ENCODE measurements around the gene APOL4.
"Not testable (repeated sequence)": the region's sequence is repeated elsewhere in the genome, so short reads cannot be mapped to it uniquely, and the experiment has no call there.

APOL4 gene

GRCh38 chr22:36182857-36183256, 18.8 kb downstream of the APOL4 start:
- DNase-seq, result no peak

- DNase-seq, result no peak
These were observed 19.6 kb downstream of the APOL4 start for GRCh38 chr22:36182056-36182455.

DNA sequence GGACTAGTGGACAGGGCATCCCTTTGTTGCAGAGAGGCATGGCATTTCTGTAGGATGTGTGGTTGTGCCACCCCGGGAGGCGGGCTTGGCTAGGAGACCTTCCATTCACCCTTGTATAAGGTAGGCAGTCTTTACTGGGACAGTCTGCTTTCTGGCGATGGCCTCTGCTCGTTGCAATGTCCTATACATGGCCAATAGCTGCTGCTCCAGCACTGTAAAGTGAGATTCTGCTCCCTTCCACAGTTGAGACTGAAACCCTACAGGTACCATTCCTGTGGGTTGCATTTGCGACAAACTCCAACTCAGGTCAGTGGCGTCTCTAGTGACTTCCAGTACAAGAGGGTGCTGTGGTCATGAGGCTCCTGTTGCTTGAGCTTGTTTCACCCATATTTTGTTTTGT, 20.7 kb downstream of the APOL4 start:
- no peak for DNase-seq

DNA sequence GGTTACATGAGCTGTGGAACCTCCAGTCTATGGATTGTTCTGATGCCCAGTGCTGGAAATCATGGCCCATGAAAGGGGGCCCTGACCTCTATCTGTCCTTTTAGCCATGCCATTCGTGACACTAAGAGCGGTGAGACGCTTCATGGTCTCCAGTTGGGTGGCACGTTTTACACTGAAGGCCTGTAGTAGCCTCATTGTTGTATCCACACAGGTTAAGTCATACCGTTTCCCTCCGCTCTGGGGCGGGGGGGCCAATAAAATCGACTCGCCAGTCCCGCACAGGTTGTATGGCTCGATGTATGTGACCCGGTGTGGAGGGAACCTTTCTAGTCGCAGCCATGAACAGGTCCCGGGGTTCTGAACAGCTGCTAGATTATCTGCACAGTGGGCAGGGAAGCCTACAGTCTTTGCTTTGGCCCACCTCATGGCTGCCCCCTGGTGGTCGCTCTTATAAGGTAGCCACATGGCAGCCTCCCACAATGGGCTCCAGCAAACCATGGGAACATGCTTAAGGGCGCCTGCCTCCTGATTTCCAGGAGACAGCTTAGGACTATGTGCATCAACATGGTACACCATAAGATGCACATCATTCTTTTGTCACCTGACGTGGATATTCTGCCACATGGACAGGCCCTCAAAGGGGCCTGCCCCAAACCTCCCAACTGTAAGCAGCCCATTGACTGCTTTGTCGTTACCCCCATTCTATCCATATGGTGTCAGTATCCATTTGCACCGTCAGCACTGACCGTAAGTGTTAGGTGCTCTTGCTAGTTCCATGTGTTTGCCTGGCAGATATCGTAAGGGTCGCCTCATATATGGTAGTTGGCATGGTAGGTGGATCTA, 21.4 kb downstream of the APOL4 start:
- DNase-seq, result peak; percentile 57

DNA sequence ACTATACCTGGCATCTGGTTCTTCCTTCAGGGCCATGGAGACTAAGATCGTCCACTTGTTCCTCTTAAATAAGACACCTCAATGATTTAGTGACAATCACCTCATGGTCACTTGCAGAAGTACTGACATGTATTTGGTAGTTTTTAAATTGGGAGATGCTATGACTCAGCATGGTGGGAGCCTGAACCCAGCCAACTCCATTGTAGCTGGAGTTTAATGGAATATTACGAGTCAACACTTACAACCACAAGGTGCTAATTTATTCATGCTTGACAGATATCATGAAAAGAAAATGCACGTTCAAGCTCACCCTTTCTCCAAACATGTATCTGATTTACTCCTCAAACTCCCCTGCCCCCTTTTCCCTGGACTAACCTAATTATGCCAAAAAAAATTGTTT, 24.4 kb downstream of the APOL4 start:
- DNase-seq, result no peak

DNA sequence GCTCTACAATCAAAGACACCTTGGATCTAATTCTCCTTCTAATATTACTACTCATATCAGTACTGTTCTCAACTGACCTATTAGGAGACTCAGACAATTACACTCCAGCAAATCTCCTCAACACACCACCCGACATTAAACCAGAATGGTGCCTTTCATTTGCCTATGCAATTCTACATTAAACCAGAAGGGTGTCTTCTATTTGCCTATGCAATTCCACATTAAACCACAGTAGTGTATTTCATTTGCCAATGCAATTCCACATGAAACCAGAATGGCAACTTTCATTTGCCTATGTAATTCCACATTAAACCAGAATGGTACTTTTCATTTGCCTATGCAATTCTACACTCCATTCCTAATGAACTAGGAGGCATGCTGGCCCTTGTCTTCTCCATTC, 25.7 kb downstream of the APOL4 start:
- DNase-seq, result no peak

DNA sequence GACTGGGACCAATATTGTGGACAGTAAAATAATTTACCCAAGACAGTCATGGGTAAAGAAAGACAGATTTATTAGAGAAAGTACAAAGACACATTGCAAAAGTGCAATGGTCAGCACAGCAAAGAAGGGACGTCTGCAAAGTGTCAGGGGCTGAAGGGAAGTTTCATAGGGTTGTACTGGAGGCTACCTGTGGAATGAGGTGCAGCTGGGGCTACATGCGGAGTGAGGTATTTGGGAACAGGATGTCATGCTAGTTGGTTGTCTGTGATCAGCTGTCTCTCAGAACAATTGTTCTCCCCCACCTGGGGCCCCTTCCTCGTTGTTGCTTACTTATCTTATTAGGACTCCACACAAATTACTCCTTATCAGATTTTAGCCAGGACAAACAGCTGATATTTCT, 29.7 kb downstream of the APOL4 start:
- DNase-seq, result no peak

DNA sequence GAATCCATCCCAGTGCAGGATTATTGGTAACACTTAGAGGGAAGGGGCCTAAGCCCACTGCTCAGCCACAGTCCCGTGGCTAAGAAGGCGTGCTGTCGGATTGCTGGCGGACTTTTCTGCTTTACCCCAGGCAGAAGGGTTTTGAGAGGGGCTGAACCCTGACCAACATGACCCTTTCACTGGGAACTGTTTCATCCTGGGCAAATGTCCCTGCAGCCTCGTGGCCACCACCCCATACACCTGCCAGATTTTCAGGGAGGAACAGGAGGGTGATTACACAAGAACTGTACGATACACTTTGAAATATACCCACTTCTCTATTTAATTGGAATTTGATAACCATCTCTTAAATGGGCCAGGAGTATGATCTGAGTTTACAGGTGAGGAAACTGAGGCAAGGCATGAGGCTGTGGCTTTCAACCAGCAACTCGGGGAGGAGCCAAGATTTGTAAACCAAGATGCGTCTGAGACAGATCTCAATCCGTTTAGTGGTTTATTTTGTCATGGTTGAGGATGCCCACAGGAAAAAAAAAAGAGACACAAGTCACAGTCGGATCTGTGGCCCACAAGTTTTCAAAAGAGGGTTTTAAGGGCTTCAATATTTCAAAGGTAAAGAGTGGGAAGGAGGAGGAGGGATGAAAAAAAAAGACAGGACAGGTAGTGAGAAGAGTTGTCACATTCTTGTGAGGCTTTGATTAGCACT, 34.9 kb downstream of the APOL4 start:
- no peak for DNase-seq

DNA sequence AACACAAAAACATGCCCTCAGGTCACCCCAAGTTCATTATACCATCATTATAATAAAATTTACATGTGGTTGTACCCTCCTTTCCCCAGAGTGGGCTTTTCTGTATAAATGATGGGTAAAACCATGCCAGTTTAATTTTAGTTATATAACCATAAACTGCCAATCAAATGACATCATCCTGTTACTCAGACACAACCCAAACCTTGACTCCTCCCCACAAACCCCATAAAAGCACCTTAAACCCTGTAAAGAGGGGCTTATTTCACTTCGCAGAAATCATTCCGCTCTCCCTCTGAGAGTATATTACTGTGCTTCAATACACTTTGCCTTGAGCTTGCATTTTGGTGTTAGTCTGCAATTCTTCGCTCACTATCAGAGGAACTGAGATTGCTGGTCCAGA, 35.5 kb downstream of the APOL4 start:
- DNase-seq, result no peak

DNA sequence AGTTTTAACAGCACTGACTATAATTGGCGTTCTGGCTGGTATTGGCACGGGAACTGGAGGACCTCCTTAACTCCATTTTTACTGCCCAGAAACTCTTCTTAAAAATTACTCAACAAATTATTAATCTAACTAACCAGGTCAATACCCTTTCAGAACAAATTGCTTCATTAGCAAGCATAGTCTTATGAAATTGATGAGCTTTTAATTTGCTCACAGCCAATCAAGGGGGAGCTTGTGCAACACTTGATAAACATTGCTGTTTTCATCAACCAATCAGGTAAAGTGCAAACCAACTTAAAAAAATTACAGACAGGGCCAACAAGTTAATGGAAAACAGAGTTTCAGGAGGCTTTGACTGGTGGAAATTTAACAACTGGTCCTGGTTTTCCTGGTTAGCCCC, 36.5 kb downstream of the APOL4 start:
- no peak for DNase-seq

DNA sequence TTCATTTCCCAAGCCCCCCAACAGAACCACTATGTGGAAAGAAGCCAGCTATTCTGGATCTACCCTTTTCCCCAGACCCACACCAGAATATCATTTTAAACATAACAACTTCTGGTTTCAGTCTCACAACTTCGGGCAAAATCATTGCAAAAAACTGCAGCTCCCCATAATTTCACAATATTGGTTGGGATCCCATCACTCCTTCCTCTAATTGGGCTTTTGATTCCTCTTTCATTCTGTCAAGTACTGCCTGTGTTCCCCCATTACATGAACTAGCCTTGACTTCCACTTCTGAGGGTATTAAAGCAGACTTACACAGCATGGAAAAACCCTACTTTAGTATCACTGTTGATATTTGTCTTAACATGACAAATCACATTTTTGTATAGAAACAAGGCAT, 37.0 kb downstream of the APOL4 start:
- DNase-seq, result no peak

DNA sequence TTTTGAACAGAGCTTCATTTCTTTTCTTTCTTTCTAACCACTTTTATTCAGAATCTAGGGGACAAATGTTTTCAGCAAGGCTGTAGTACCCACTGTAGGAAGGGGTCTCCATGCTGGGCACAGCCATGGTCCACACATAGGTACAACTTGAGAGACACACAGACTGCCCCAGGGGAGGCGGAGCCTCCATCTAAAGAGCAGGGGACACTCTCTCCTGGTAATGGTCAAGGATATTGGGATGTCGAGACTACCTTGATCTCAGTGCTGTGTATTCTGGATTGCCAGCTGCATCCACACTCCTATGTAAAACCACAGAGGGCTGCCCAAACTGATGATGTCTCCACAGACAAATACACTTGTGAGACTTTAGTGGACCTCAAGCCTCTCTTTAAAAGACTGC, 38.1 kb downstream of the APOL4 start:
- no peak for DNase-seq

- DNase-seq, result no peak
These were observed 39.2 kb downstream of the APOL4 start for GRCh38 chr22:36162127-36163034.

GRCh38 chr22:36161793-36162126, 39.8 kb downstream of the APOL4 start:
- DNase-seq, result not testable (repeated sequence)

GRCh38 chr22:36160499-36160942, 41.1 kb downstream of the APOL4 start, which contains the start of gene APOL3:
Gene APOL3, minus strand, starts transcription at chr22:36160755. Its CDS starts 11,700 bp downstream, at chr22:36149055.
- DNase-seq, result no peak

DNA sequence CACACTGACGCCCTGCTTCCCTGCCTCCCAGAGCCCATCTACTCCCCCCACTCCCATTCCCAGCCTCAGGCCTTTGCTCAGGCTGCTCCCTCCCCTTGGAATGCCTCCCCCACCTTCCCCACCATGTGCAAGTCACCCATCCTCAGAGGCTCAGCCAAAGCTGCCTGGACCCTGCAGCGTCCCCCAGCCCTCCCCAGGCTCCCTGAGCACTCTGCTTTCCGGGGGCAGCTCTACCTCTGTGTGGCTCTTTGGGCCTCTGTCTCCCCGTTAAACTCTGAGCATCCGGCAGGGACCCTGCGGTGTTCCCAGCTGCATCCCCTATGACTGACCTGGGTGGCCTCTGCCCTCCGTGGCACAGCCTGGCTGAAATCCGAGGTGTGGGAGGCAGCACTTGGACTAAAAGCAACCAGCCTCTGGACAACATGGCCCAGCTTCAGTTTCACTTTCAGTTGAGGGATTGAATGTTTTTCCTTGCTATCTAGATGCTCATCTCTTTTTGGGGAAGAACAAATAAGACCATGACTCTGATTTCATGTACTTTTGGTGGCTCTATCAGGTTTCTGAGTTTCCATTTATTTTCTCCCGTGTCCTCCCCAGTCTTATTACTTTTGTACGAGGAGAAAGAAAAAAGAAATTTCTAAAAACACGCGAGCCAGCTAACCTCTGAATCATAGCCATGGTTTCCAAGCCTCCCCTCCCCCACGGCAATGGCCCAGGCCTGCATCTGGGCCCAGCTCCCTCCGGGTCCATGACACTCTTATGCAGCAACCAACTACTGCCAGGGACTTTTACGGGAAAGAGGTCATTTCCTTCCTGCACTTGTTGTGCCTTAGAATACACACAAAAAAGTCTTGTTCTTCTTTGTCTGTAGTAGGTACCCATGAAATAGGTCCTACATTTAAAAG, 44.8 kb downstream of the APOL4 start:
- DNase-seq, result no peak

GRCh38 chr22:36156119-36156514, 45.5 kb downstream of the APOL4 start:
- DNase-seq, result no peak

- DNase-seq, result no peak
These were observed 45.9 kb downstream of the APOL4 start for GRCh38 chr22:36155702-36156101.

- DNase-seq, result no peak
These were observed 47.1 kb downstream of the APOL4 start for GRCh38 chr22:36154423-36154945.

DNA sequence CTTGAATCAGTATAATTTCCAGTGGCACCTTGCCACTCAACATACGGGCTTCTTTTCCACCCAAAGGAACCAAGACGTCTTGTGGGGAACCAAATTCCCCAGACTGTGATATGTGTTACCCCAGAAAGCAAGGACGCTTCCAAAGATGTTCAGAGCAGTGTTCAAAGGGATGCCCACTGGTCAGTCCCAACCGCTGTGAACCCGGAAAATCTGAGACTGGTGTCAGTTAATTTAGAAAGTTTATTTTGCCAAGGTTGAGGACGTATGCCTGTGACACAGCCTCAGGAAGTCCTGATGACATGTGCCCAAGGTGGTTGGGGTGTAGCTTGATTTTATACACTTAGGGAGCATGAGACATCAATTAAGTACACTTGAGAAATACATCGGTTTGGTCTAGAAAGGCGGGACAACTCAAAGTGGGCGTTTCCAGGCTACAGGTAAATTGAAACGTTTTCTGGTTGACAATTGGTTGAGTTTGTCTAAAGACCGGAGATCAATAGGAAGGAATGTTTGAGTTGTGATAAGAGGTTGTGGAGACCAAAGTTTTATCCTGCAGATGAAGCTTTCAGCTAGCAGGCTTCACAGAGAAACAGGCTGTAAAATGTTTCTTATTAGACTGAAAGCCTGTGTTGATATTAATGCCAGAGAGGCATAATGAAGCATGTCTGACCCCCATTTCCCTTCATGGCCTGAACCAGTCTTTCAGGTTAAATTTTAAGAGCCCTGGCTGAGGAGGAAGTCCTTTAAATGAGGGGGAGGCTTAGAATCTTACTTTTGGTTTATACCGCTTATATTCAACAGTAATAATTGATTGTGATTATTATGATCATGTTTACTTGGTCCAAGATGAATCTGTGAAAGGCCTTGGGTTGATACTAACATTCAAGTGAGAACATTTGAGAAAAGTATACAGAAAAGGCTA, 47.8 kb downstream of the APOL4 start:
- no peak for DNase-seq

DNA sequence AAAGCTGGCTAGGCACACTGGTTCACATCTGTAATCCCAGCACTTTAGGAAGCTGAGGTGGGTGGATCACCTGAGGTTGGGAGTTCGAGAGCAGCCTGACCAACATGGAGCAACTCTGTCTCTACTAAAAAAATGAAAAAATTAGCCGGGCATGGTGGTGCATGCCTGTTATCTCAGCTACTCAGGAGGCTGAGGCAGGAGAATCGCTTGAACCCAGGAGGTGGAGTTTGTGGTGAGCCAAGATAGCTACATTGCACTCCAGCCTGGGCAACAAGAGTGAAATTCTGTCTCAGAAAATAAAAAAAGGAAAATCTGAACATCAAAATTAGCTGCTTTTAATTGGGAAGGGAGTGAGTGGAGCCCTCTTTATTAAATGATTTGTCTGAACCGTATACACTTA, 48.8 kb downstream of the APOL4 start:
- not testable (repeated sequence) for DNase-seq
